Cardiac ventricle fibroblast (primary cell): ENCODE results near the gene SLC24A5. TPM values are rescaled to one million over a fixed set of nuclear protein-coding genes. Genes with fewer than 3 reads are reported as not detected.

Source experiments
- total RNA-seq: library from RNA; depleted of rRNA; stranded (reverse); fragments of >200 nt; gene quantifications from 2 replicates; pipeline ENCODE4 v1.2.3, GENCODE V29; 2015

Gene SLC24A5
- not detected in 2 replicates for total RNA-seq

GRCh38 chr15:48120745-48121144 lies at the start of gene SLC24A5:
SLC24A5 (plus strand) TSS chr15:48120990; CDS start chr15:48121045, 55 bp downstream.

GRCh38 chr15:48177766-48178647 lies 57.2 kb downstream of the SLC24A5 start, which contains the start of gene MYEF2:
MYEF2 (minus strand) TSS chr15:48178295; CDS start chr15:48178237, 58 bp downstream.

GRCh38 chr15:48191574-48192225 lies 70.9 kb downstream of the SLC24A5 start, which contains the start of gene CTXN2:
CTXN2 (plus strand) TSS chr15:48191665; CDS start chr15:48201301, 9,636 bp downstream.

Other genes starting within 250 kb of the SLC24A5 start
- 0.29 TPM in 1 of 2 replicates, not detected in the other for gene MYEF2, start 57.3 kb downstream of the SLC24A5 start, total RNA-seq
- not detected in 2 replicates for gene CTXN2, start 70.7 kb downstream of the SLC24A5 start, total RNA-seq
- gene SLC12A1, start 85.3 kb downstream of the SLC24A5 start, total RNA-seq, result not detected in 2 replicates
- 89.1 and 91.3 TPM in 2 replicates for gene DUT, start 210.4 kb downstream of the SLC24A5 start, total RNA-seq